Left ventricle myocardium superior (tissue), 1 donor: ENCODE measurements around the gene ITPR2. TPM values are rescaled to one million over a fixed set of nuclear protein-coding genes. Genes with fewer than 3 reads are reported as not detected.
"Not testable (repeated sequence)": the region's sequence is repeated elsewhere in the genome, so short reads cannot be mapped to it uniquely, and the experiment has no call there.

Source experiments
- ATAC-seq: fragments of 200-7000 bp; cut with Tn5 transposase; one replicate; pipeline ENCODE4 v1.9.1; 2020; ENCODE audit warnings: mild to moderate bottlenecking, moderate library complexity
- DNase-seq: peaks from one replicate; pipeline ENCODE4 v3.0.0-alpha.2; 2020
- intact Hi-C: fragments of 100-400 bp; cut with micrococcal nuclease; formaldehyde crosslinking; loops from one replicate; pipeline ENCODE4 v1.11.0; 2022
- total RNA-seq: library from RNA; stranded (reverse); fragmentation: NEBNext Ultra II Directional; extraction: Animal tissue kit (Norgen Biotek cat#: 25700); gene quantifications from one replicate; pipeline ENCODE4 v1.2.1, GENCODE V29; 2021
- donor health status: DM: no; HTN: yes; CAD: no; lungs with severe emphysema.

Gene ITPR2
- total RNA-seq, 1 donor from 2014 or later = 10.5 TPM

DNA sequence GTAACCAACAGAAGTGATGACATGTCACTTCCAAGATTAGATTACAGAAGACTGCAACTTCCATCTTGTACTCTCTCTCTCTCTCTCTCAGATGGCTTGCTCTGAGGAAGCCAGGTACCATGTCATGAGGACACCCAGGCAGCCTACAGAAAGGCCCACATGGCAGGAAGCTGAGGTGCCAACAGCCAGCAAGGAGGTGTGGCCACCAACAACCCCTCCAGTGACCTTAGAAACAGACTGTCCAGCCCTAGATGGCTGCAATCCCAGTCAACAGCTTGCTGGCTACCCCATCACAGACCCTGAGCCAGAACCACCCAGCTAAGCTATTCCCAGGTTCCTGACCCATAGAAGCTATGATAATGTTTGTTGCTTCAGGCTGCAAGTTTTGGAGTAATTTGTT lies 178.4 kb downstream of the ITPR2 start:
- intact Hi-C loops = loop anchor here (10.0 kb wide), 1 partner anchor 560 kb away; no protein-coding TSS in a partner anchor
- DNase-seq (no peak), ATAC-seq (no peak)

DNA sequence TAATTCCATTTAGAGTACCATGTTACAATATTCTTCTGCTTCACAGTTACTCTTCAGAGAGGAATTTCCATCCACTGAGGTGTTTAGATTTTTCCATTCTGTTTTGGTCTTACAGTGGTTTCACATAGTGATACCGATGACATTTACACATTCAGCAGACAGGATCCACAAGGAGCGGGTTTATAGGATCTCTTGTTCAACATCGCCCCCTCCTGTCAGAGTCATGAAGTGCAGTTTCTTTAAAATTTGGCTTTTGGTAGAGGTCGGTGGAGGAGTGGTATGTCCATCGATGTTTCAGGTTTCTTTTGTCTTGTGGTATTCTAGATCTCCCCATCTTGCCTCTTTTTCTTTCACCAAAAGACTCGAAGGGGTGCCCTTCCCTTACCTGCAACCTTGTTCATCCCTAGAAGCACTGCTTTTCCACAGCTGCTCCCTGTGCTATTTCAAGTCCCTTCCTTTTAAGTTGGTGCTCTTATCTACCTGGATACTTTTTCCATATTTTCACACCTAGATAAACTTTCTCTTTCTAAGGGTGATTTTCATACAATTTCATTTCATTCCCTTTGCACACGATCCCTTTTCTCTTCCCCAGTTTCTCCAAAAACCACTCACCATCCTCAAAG lies 181.3 kb downstream of the ITPR2 start:
- intact Hi-C loops = loop anchor here (10.0 kb wide), 1 partner anchor 557 kb away; no protein-coding TSS in a partner anchor
- DNase-seq (no peak), ATAC-seq (peak; percentile 64)

DNA sequence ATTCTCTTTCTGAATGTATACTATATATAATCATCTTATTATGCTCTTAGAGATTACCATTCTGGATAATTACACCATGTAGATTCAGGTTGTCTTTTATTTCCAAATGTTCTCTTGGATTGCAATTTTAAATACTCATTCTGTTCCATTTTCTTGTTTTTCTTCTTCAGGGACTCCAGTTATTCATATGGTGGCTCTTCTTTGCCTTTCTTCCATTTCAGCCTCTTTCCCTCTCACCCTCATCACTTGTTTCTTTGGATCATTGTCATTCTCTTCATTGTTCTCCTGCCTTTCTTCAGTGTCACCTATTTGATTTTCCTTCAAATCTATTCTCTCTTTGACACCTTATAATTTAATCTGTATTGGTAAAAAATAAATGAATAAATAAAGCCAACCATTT lies 182.0 kb downstream of the ITPR2 start:
- intact Hi-C loops = loop anchor here (10.0 kb wide), 1 partner anchor 556 kb away; no protein-coding TSS in a partner anchor
- DNase-seq = no peak
- no peak for ATAC-seq

DNA sequence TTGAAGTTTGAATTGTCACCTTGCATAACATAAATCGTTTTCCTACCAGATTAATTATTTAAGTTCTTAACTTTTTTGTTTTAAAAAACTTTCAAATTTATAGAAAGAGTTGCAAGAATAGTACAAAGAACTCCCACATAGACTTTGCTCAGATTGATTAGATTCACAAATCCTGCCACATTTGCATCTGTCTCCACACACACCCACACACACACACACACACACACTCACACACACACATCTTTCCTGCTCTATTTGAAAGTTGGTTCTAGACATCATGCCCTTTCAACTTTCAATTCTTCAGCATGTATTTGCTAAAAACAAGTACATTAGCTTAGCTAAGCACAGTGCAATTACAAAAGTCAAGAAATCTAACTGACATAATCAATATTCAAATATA lies 184.0 kb downstream of the ITPR2 start:
- ATAC-seq (no peak), DNase-seq (no peak)

DNA sequence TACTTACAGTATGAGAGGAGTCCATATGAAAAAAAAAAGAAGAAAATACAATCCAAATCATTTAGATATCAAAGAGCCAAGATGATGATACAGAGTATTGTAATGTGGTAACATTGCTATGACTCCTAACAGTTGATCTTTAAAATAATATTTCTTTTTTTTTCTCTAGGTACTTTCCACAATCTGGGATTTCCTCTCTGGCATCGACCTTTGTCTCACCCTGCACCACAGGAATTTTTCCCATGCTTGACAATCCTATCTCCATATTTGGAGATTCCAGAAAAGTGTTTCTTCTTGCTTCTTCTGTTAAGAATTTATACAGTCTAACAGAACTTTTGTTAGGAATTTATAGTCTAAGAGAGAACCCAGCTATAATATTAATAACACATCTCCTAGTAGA lies 184.4 kb downstream of the ITPR2 start:
- DNase-seq (no peak), ATAC-seq (no peak)
- intact Hi-C loops = no loop called here

More for the DNA sequence above, 184.0 kb downstream of the ITPR2 start:
- intact Hi-C loops = no loop called here

DNA sequence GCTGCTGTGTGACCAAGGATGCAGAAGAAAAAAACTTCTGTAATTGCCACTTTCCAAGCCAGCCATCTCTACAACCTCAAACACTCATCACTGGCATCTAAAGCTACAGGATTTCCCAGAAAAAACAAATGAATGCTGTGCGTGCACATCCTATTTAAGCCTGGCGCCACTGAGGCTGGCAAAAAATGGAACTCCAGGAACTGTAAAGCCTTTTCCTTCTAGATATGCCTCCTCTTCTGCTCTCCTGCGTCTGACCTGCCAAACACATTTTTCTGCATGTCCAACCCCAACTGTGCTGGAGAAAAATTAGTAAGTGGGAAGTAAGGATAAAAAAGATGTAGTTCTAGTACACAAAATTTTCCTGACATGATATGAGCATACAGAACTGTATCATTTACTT lies 184.9 kb downstream of the ITPR2 start:
- DNase-seq (no peak), ATAC-seq (no peak)
- intact Hi-C loops = no loop called here

DNA sequence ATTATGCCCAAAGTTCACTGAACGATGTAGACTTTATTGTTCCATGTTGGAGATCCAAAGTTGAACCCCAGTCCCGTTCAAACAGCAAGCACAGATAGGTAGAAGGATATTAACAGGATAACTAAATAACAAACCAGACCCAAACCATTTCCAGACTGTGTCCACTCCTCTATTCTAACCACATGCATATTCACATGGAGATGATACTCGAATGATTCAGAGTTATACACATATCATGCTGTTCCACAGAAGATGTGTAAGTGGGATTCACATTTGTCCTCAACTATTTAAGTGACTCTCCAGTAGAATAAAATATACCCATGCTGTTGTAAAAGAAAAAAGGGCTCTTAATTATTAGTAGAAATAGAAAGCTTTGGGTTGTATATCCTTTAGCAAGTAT lies 185.9 kb downstream of the ITPR2 start:
- no peak for ATAC-seq
- intact Hi-C loops = no loop called here

DNA sequence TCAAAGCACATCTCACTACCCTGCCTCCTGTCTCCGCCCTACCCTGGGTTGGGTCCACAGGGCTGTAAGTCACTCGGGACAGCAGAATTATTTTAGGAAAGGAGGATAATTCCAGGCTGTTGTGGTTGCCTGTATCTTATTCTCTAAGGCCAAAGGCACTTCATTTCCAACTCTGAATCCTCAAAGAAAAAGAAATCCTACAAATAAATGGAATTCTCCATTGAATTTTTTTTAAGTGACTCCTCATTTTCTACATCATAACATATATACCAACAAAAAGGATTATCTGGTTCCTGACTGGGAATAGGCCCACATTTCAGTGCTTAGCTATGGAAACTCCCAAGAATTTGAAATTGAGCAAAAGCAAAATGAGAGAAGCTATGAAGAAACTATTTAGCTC lies 186.4 kb downstream of the ITPR2 start:
- no peak for ATAC-seq
- intact Hi-C loops = no loop called here

More for the DNA sequence above, 185.9 kb downstream of the ITPR2 start:
- DNase-seq = no peak

DNA sequence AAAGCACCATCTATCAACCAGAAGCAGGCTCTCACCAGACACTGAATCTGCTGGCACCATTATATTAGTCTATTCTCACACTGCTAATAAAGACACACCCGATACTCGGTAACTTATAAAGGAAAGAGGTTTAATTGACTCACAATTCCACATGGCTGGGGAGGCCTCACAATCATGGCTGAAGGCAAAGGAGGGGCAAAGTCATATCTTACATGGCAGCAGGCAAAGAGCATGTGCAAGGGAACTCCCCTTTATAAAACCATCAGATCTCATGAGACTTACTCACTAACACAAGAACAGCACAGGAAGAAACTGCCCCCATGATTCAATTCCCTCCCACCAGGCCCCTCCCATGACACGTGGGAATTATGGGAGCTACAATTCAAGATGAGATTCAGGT lies 188.6 kb downstream of the ITPR2 start:
- ATAC-seq, DNase-seq, intact Hi-C loops: not testable (repeated sequence)

More for the DNA sequence above, 186.4 kb downstream of the ITPR2 start:
- no peak for DNase-seq

DNA sequence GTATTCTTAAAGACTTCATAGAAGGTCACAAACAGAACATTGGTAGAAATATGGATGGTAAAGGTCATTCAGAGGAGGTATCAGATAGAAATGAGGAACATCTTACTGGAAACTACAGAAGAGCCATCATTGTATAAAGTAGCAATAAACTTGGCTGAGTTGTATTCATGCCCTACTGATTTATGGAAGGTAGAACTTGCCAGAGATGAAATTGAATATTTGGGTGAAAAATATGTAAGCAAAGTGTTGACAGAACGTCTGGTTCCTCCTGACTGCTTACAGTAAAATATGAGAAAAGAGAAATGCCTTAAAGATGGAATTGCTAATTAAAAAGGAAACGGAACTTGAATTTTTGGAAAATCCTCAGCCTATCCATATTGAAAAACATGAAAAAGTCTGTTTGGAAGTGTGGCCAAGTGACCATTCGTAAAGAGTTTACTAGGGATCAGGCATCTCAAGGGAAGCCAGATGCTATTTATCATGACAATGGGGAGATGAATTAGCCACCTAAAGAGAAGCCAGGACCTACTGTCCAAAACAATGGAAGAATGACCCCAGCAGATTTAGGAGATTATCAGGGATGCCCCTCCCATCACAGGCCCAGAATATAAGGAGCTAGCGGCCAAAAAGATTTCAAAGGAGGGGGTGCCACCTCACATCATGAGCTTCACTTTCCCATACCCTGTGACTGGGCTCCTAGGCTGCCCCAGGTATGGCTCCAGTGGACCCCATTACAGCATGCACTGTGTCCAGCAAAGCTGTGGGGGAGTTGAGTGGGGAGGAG lies 189.3 kb downstream of the ITPR2 start:
- DNase-seq (no peak), ATAC-seq (no peak)
- intact Hi-C loops = no loop called here

DNA sequence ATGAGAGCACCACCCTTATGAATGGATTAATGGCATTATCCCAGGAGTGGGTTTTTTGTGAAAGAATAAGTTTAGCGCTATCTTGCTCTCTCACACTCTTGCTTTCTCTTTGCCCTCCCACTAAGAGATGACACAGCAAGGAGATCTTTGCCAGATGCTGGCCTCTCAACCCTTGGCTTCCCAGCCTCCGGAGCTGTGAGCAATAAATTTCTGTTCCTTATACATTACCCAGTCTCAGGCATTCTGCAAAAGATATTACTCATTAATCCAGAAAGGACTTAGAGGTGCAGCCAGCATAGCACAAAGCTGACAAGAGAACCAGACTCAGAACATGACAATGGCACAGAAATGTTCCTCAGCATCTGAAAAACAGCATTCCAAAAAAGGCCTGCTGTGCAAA lies 190.6 kb downstream of the ITPR2 start:
- DNase-seq (no peak), ATAC-seq (no peak)
- intact Hi-C loops = no loop called here

DNA sequence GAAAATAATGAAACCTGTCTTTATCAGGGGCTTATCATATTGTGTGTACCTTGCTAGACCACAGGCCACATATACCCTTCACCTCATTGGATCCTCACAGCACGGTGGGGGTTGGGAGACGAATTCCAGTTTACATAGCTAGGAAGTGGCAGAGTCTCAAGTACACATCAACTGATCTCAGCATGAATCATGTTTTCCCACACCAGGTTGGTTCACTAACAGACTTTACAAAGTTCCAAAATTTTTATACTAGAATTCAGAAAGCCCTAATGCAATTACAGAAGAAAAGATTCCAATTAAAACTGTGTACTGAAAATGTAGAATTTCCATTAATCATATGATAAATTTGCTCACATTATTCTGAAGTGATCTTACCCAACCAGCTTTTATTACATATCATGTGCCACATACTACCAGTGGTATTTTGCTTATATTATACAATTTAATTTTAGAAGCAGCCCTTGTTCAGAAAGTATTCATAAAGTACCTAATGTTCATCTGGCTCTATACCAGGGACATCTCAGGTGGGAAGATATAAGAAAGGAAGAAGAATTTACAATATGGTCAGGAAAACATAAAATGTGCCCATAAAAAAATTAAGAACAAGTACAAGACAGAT lies 196.2 kb downstream of the ITPR2 start:
- intact Hi-C loops = no loop called here
- ATAC-seq (no peak), DNase-seq (no peak)

DNA sequence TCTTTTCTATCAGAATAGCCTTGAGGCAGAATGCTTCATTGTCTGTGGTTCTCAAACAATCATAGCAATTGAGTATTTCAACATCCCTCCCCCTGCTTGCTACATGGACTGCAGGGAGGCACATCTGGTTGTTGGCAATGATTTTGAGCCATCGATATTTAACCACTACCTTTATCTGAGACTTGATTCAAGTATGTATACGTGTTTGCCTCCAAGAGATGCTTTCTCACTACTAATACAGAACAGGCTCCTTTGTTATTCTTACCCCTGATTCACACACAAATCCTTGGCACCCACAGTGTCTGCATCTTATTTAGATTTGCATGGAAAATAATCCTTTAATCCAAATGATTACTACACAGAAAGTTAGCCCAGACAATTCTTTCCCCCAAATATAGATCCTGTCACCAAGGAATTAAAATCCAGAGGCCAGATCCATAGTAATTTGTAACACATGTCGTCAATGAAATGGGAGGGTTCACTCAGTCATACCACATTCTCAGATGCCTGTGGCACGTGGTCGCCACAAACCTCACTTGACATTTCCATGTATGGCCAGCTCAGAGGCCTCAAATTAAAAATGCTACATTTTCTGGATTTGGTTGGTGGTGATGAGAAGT lies 199.3 kb downstream of the ITPR2 start:
- intact Hi-C loops = no loop called here

DNA sequence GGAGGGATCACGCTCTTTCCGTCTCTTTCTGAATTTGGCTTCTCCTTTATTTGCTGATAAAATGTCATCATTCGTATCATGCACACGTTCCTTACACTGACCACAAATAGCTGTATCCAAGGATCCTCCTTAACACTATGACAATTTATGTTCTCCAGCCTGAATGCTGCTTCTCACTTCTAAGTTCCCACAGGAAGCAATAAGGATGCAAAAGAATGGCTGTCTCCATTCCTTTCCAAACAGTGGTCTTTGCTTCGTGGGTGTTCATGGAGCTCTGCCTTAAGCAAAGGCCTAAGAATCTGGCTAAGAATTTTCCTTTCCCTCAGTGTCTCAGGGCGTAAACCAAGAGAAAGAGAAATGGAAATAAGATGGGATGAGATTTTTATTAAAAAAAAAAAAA lies 200.2 kb downstream of the ITPR2 start:
- intact Hi-C loops = no loop called here
- ATAC-seq = no peak

More for the DNA sequence above, 199.3 kb downstream of the ITPR2 start:
- DNase-seq (no peak), ATAC-seq (no peak)

DNA sequence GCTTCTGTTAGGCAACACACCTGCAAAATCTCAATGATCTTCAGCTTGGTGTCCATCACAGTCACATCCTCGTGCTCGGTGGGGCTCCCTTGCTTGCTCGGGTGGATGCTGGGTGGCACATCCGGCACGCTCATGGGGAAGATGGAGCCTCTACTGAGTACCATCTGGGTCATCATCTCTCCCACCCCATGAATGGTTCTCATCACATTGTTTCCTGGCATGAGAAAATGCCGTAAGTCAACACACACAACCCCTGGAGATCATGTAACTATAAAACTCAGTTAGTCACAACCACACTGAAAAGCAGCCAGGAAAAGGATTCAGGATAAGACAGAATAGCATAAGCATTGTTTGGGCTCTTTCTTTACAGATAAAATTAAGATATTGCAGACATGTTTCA lies 201.1 kb downstream of the ITPR2 start:
- DNase-seq (no peak), ATAC-seq (no peak)
- intact Hi-C loops = no loop called here

More for the DNA sequence above, 200.2 kb downstream of the ITPR2 start:
- no peak for DNase-seq

DNA sequence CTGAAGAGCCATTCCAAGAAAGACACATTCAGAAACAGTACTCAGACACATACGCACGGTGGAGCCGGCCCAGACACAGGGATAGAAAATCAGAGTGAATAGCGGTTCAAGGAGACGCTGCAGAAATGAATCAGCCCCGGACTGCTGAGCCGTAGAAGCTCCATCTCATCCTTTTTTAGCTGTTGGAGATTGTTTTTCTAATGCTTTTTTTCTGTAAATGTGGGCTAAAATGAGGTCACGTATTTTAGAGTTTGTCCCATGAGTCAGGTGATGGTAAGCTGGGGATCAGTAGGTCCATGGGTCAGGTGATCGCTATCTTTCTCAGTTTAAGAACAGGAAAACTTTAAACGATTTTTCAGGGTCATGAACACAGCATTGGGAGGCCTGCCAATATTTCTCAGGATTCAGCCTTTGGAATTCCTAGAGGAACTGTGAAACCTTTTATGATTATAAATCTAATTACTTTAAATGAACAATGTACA lies 202.4 kb downstream of the ITPR2 start:
- intact Hi-C loops = no loop called here
- DNase-seq = no peak

DNA sequence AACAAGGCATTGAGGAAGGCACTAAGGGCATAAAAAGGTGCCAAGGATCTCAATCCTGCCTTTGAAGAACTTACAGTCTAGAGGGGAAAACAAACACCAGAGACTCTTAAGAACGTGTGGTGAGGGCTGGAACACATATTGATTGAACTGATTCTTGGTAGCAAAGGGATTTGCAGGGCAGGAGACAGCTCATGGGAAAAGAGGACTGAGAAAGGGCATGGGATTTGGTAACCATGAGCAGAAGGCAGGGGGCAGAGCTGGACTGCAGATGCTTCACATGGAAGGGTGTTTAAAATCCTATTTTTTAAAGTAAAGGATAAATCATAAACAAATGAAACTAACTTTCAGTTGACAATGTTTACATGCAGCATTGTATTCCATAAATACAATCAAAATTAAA lies 203.1 kb downstream of the ITPR2 start:
- ATAC-seq = no peak
- no peak for DNase-seq
- intact Hi-C loops = no loop called here

More for the DNA sequence above, 202.4 kb downstream of the ITPR2 start:
- no peak for ATAC-seq

DNA sequence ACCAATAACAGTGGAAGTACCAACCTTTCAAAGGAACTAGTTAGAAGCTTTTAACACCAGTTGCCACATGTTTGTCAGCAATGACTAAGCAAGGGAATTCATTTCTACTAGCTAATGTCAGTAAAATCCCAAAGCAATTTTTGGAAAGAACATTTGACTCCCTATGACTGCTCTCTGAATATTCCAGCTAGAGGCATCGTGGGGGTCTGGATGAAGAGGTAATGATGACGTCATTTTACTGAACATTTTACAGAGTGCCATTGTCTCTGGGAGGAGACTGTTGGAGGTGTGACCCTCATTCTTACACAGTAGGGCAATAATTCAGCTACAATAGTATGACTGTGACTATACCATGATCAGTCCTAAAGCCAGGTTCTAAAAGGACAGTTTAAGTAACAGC lies 204.8 kb downstream of the ITPR2 start:
- ATAC-seq (no peak), DNase-seq (no peak)
- intact Hi-C loops = no loop called here

DNA sequence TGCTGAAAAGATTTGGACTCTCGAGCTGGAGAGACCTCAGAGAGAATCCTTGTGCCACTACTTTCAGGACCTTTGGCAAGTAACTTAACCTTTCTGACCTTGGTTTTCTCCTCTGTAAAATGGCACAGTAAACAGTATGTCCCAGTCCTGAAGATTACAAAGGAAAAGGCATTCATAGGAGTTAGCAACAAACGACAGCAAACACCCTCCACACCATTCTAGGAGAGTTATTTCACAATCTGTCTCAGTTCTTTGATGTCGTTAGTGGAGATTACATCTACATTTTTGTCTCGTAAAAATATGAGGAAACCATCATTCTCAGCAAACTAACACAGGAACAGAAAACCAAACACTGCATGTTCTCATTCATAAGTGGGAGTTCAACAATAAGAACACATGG lies 205.7 kb downstream of the ITPR2 start:
- ATAC-seq (no peak), DNase-seq (no peak)
- intact Hi-C loops = no loop called here

DNA sequence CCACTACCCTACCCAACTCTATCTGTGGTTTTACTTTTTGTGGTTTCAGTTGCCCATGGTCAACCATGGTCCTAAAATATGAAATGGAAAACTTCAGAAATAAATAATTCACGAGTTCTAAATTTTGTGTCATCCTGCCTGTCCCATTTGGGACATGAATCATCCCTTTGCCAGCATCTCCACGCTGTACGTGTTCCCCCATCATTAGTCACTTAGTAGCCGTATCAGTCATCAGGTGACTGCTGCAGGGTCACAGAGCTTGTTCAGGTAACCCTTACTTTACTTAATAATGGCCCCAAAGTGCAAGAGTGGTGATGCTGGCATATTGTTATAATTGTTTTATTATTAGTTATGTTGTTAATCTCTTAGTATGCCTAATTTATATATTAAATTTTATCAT lies 209.9 kb downstream of the ITPR2 start:
- DNase-seq (no peak), ATAC-seq (no peak)
- intact Hi-C loops = no loop called here
